Endothelial cell of umbilical vein (primary cell): ENCODE data around the gene KPTN. TPM values are rescaled to one million over a fixed set of nuclear protein-coding genes. Genes with fewer than 3 reads are reported as not detected.

ENCODE experiments used
- BruUV-seq: library from RNA; stranded (reverse); fragments of 400-500 nt; replicated peaks from 2 replicates; lab custom pipeline; 2021; lab: Mats Ljungman, UMichigan
- CTCF ChIA-PET: fragments of 300-600, 350-600 bp; sonication (Branson Sonifier 250); formaldehyde crosslinking; loops from one replicate; lab custom pipeline; 2021; ENCODE audit warnings: antibody characterized with exemption, inconsistent platforms; lab: Charles Lee
- POLR2A ChIA-PET: fragments of 300-600, 350-600 bp; sonication (Branson Sonifier 250); formaldehyde crosslinking; loops from one replicate; lab custom pipeline; 2021; ENCODE audit warnings: antibody characterized with exemption, inconsistent platforms; lab: Charles Lee
- DNase-seq: peaks from one replicate; pipeline ENCODE4 v3.0.0-alpha.2; 2011; ENCODE audit warnings: low read depth, low spot score
- FAIRE-seq: peaks from 2 replicates; lab custom pipeline; 2011; peaks lifted over from hg19 to GRCh38; lab: Jason Lieb, UNC
- H2AFZ ChIP-seq: 2 replicates; pipeline ENCODE4 v1.6.0; 2012; ENCODE audit warnings: low read depth, low read length, control low read depth, inconsistent platforms
- H3K27ac ChIP-seq: 2 replicates; pipeline ENCODE4 v1.5.1; 2011; ENCODE audit warnings: low read depth, mild to moderate bottlenecking, control low read depth, low read length, moderate library complexity; ENCODE audit not compliant: insufficient read depth
- H3K27me3 ChIP-seq, 2 experiments: 2 replicates each; pipeline versions ENCODE4 v1.6.0 to v1.6.1; 2011; ENCODE audit warnings: low read length in 2 of 2, mixed read lengths in 1 of 2; ENCODE audit not compliant: control insufficient read depth in 2 of 2, insufficient read depth in 2 of 2
- H3K36me3 ChIP-seq, 2 experiments: 2 replicates in 1 of 2; 3 replicates in 1 of 2; pipeline ENCODE4 v1.5.1; 2011; ENCODE audit warnings: low read length in 2 of 2, mild to moderate bottlenecking in 1 of 2, moderate library complexity in 1 of 2; ENCODE audit not compliant: control insufficient read depth in 2 of 2, insufficient read depth in 2 of 2; ENCODE audit errors: extremely low read depth in 1 of 2
- H3K4me1 ChIP-seq: 3 replicates; pipeline ENCODE4 v1.5.1; 2011; ENCODE audit warnings: mild to moderate bottlenecking, low read length; ENCODE audit not compliant: control insufficient read depth, insufficient read depth; ENCODE audit errors: extremely low read depth
- H3K4me2 ChIP-seq: 2 replicates; pipeline ENCODE4 v1.6.1; 2011; ENCODE audit warnings: low read length, control low read depth, mixed read lengths; ENCODE audit not compliant: insufficient read depth
- H3K4me3 ChIP-seq, 3 experiments: fragments of 200-600 bp in 1 of 3; sonication (generic), shearing (Covaris generic) in 1 of 3; replicated peaks in 1 of 3; 2 replicates each; pipeline ENCODE4 v1.5.1; 2011 to 2016; ENCODE audit warnings: control low read depth in 3 of 3, low read length in 3 of 3, mild to moderate bottlenecking in 2 of 3, inconsistent platforms in 1 of 3, low read depth in 1 of 3, moderate library complexity in 1 of 3; ENCODE audit not compliant: insufficient read depth in 1 of 3
- H3K79me2 ChIP-seq: 2 replicates; pipeline ENCODE4 v1.6.0; 2012; ENCODE audit warnings: low read length, inconsistent platforms; ENCODE audit not compliant: control insufficient read depth, insufficient read depth
- H3K9ac ChIP-seq: replicated peaks from 2 replicates; pipeline ENCODE3; 2011; ENCODE audit warnings: low read length, control low read depth; ENCODE audit not compliant: insufficient read depth; ENCODE audit errors: extremely low read depth
- H3K9me1 ChIP-seq: replicated peaks from 3 replicates; pipeline ENCODE4 v1.6.0; 2011; ENCODE audit warnings: mild to moderate bottlenecking, low read length; ENCODE audit not compliant: control insufficient read depth, insufficient read depth; ENCODE audit errors: extremely low read depth
- H3K9me3 ChIP-seq: replicated peaks from 2 replicates; pipeline ENCODE4 v1.5.1; 2012; ENCODE audit warnings: low read length, inconsistent platforms; ENCODE audit not compliant: control insufficient read depth, insufficient read depth
- H4K20me1 ChIP-seq: replicated peaks from 2 replicates; pipeline ENCODE3; 2011; ENCODE audit warnings: mild to moderate bottlenecking, low read length; ENCODE audit not compliant: control insufficient read depth, insufficient read depth; ENCODE audit errors: extremely low read depth
- CTCF ChIP-seq, 2 donors: IDR thresholded peaks; 1 replicate in 1 of 2; 2 replicates in 1 of 2; pipeline ENCODE4 v1.5.1; 2011; ENCODE audit warnings: low read length in 2 of 2, mild to moderate bottlenecking in 2 of 2, moderate library complexity in 2 of 2, control low read depth in 1 of 2, inconsistent platforms in 1 of 2, low read depth in 1 of 2; ENCODE audit not compliant: insufficient read depth in 1 of 2; ENCODE audit errors: extremely low read depth in 1 of 2
- EZH2 ChIP-seq: IDR thresholded peaks from 2 replicates; pipeline ENCODE4 v1.6.1; 2012; ENCODE audit warnings: borderline replicate concordance, low read depth, mild to moderate bottlenecking, moderate library complexity, low read length, inconsistent platforms; ENCODE audit not compliant: severe bottlenecking
- FOS ChIP-seq: IDR thresholded peaks from 2 replicates; pipeline ENCODE4 v1.6.1; 2011; ENCODE audit warnings: mild to moderate bottlenecking, low read length, moderate library complexity, borderline replicate concordance; ENCODE audit not compliant: insufficient read depth
- GATA2 ChIP-seq: IDR thresholded peaks from 2 replicates; pipeline ENCODE4 v1.7.0; 2011; ENCODE audit warnings: low read depth, mild to moderate bottlenecking, moderate library complexity, mixed read lengths, low read length; ENCODE audit not compliant: insufficient read length, insufficient read depth
- JUN ChIP-seq: IDR thresholded peaks from 2 replicates; pipeline ENCODE4 v1.6.1; 2011; ENCODE audit warnings: borderline replicate concordance, low read depth; ENCODE audit not compliant: insufficient read length, insufficient read depth
- MAX ChIP-seq: IDR thresholded peaks from 2 replicates; pipeline ENCODE4 v1.6.1; 2011; ENCODE audit not compliant: insufficient read depth, insufficient read length
- MYC ChIP-seq: IDR thresholded peaks from one replicate; pipeline ENCODE4 v1.6.1; 2011; ENCODE audit warnings: mild to moderate bottlenecking, low read depth, low read length
- POLR2A ChIP-seq: IDR thresholded peaks from 2 replicates; pipeline ENCODE4 v1.6.1; 2012; ENCODE audit warnings: low read depth, mild to moderate bottlenecking, control low read depth, low read length
- POLR2AphosphoS5 ChIP-seq: IDR thresholded peaks from 2 replicates; pipeline ENCODE4 v1.6.1; 2012; ENCODE audit warnings: low read depth, mild to moderate bottlenecking, control low read depth, low read length, moderate library complexity; ENCODE audit not compliant: insufficient read depth
- dilution Hi-C: fragments of 300-500 bp; cut with MboI; formaldehyde crosslinking; loops from one replicate; pipeline ENCODE4 v1.15.0; 2019; ENCODE audit warnings: low sequenced_read_pairs; ENCODE audit not compliant: extremely low pct_ligation_motif_present
- intact Hi-C: fragments of 100-400 bp; cut with micrococcal nuclease; formaldehyde crosslinking; loops from one replicate; pipeline ENCODE4 v1.10.0; 2022
- polyA plus RNA-seq, 4 experiments: library from polyadenylated mRNA; depleted of rRNA in 3 of 4; stranded (reverse) in 3 of 4; unstranded in 1 of 4; fragments of >200 nt; gene quantifications; 2 replicates each; pipeline versions ENCODE4 v1.2.1 to v1.2.3, GENCODE V29; 2011 to 2012; ENCODE audit warnings: missing spikeins in 1 of 4
- total RNA-seq: library from RNA; stranded (reverse); gene quantifications from 2 replicates; pipeline ENCODE4 v1.2.3, GENCODE V29; 2021

KPTN gene
- total and polyA plus RNA-seq, 2 donors (not counting 3 experiments of a cell fraction or from before 2014, with no cell fraction given): 14.7 to 15.5 TPM

- no peak overlapping the region for H3K27ac ChIP-seq
- no peaks in the 10 kb centered on the region for H3K36me3 ChIP-seq
- dilution Hi-C loops (no loop called here), intact Hi-C loops (no loop called here)
- DNase-seq (no peak), FAIRE-seq (no peak)
- POLR2A ChIA-PET: no interaction called here
- no peak overlapping the region for H3K9ac ChIP-seq
- H3K9me1 ChIP-seq: no peaks in the 10 kb centered on the region
- CTCF ChIA-PET: no interaction called here
- H3K79me2 ChIP-seq: no peaks in the 10 kb centered on the region
- no peak for TF ChIP-seq POLR2A
- TF ChIP-seq GATA2: no peak
- TF ChIP-seq JUN: no peak
- no peaks in the 10 kb centered on the region for H4K20me1 ChIP-seq
- H3K27me3 ChIP-seq: peaks cover 44 to 45% of the 10 kb centered on the region in 2 experiments
- H3K4me1 ChIP-seq: no peaks in the 10 kb centered on the region
- no peaks in the 10 kb centered on the region for H3K9me3 ChIP-seq
- no TSS peak for BruUV-seq
- no peak overlapping the region for H3K4me2 ChIP-seq
- H3K4me3 ChIP-seq: no peak overlapping the region
- no peak overlapping the region for H2AFZ ChIP-seq
Observed at GRCh38 chr19:47459477-47459876, 24.5 kb downstream of the KPTN start.

- no peak for DNase-seq
- FAIRE-seq: no peak
- Histone ChIP-seq H3K36me3 (no peaks in the 10 kb centered on the region), H3K27me3 (peaks cover 42 to 44% of the 10 kb centered on the region in 2 experiments), H3K27ac (no peak overlapping the region), H3K79me2 (no peaks in the 10 kb centered on the region), H3K9ac (no peak overlapping the region), H3K4me1 (no peaks in the 10 kb centered on the region), H3K4me2 (no peak overlapping the region), H3K9me1 (no peaks in the 10 kb centered on the region), H4K20me1 (no peaks in the 10 kb centered on the region), H3K9me3 (no peaks in the 10 kb centered on the region), H3K4me3 (no peak overlapping the region), H2AFZ (no peak overlapping the region)
- ChIA-PET POLR2A (no interaction called here), CTCF (interaction anchor here (1.4 kb wide), 1 partner anchor 25 kb away, joined by 3 read pairs; the partner anchor contains the start of gene KPTN)
- intact Hi-C loops: no loop called here
- no TSS peak for BruUV-seq
- TF ChIP-seq FOS: no peak
- no peak for TF ChIP-seq GATA2
- no peak for TF ChIP-seq POLR2AphosphoS5
- TF ChIP-seq EZH2: no peak
- TF ChIP-seq MYC: no peak
- no peak for TF ChIP-seq MAX
- TF ChIP-seq JUN: no peak
- TF ChIP-seq POLR2A: no peak
- no peak for TF ChIP-seq CTCF (IDR thresholded peaks at IDR 0.05; ENCODE audit: extremely low read depth in 1 of 2, insufficient read depth in 1 of 2, low read depth in 1 of 2, low read length in 2 of 2)
- dilution Hi-C loops: no loop called here
Observed at GRCh38 chr19:47458672-47459071, 25.3 kb downstream of the KPTN start.
